Glutamatergic neuron (in vitro differentiated cells): ENCODE results near the gene MRPS35. TPM values are rescaled to one million over a fixed set of nuclear protein-coding genes. Genes with fewer than 3 reads are reported as not detected.

ENCODE experiments used
- DNase-seq: peaks from one replicate; pipeline ENCODE4 v3.0.0; 2022
- H3K27ac Mint-ChIP-seq: one replicate; pipeline ENCODE4 v1.8.0; 2020; ENCODE audit warnings: mild to moderate bottlenecking, mixed read lengths, inconsistent platforms; ENCODE audit not compliant: unreplicated experiment
- H3K27me3 Mint-ChIP-seq: one replicate; pipeline ENCODE4 v1.8.0; 2020; ENCODE audit warnings: mild to moderate bottlenecking, moderate library complexity, mixed read lengths, inconsistent platforms; ENCODE audit not compliant: unreplicated experiment
- H3K36me3 Mint-ChIP-seq: one replicate; pipeline ENCODE4 v1.8.0; 2020; ENCODE audit warnings: mild to moderate bottlenecking, mixed read lengths, inconsistent platforms; ENCODE audit not compliant: unreplicated experiment
- H3K4me1 Mint-ChIP-seq: one replicate; pipeline ENCODE4 v1.8.0; 2020; ENCODE audit warnings: mild to moderate bottlenecking, low read depth, mixed read lengths, inconsistent platforms; ENCODE audit not compliant: unreplicated experiment
- H3K4me3 Mint-ChIP-seq: one replicate; pipeline ENCODE4 v1.8.0; 2020; ENCODE audit warnings: mild to moderate bottlenecking, mixed read lengths, inconsistent platforms; ENCODE audit not compliant: unreplicated experiment
- H3K9me3 Mint-ChIP-seq: one replicate; pipeline ENCODE4 v1.8.0; 2020; ENCODE audit warnings: mild to moderate bottlenecking, moderate library complexity, mixed read lengths, inconsistent platforms; ENCODE audit not compliant: unreplicated experiment
- CTCF ChIP-seq: fragments of 200-600 bp; sonication (generic); IDR thresholded peaks from one replicate; pipeline ENCODE4 v1.5.0; 2021; ENCODE audit not compliant: partially characterized antibody, unreplicated experiment
- total RNA-seq: library from RNA; stranded (reverse); fragmentation: NEBNext Ultra II Directional; extraction: Animal tissue kit (Norgen Biotek cat#: 25700); gene quantifications from one replicate; pipeline ENCODE4 v1.2.1, GENCODE V29; 2021; ENCODE audit not compliant: unreplicated experiment

MRPS35 gene
- total RNA-seq, 1 donor from 2014 or later = 27.4 TPM

GRCh38 chr12:27695556-27696292, 14.9 kb upstream of the MRPS35 start:
- DNase-seq = no peak
- TF ChIP-seq CTCF = no peak
- Mint-ChIP-seq H3K36me3 (no peaks in the 10 kb centered on the region), H3K4me3 (no peak overlapping the region), H3K9me3 (peaks cover 3% of the 10 kb centered on the region), H3K27me3 (peaks cover 2% of the 10 kb centered on the region), H3K4me1 (peaks cover 7% of the 10 kb centered on the region), H3K27ac (no peak overlapping the region)

- TF ChIP-seq CTCF = no peak
- H3K9me3 Mint-ChIP-seq = peaks cover 5% of the 10 kb centered on the region
- peaks cover 3% of the 10 kb centered on the region for H3K27me3 Mint-ChIP-seq
- no peak within 1 kb of the TSS for H3K4me3 Mint-ChIP-seq
- DNase-seq = no peak
- H3K27ac Mint-ChIP-seq = no peak within 1 kb of the TSS
- H3K36me3 Mint-ChIP-seq = no peaks in the 10 kb centered on the region
- H3K4me1 Mint-ChIP-seq = peaks cover 7% of the 10 kb centered on the region
These were observed 14.4 kb upstream of the MRPS35 start, which contains the start of gene REP15 for GRCh38 chr12:27696293-27696652. Gene REP15 (plus strand): TSS chr12:27696447. CDS start chr12:27696563, 116 bp downstream.

GRCh38 chr12:27696864-27697564, 13.6 kb upstream of the MRPS35 start:
- no peak for TF ChIP-seq CTCF
- no peak for DNase-seq
- peaks cover 7% of the 10 kb centered on the region for H3K4me1 Mint-ChIP-seq
- H3K27me3 Mint-ChIP-seq = peaks cover 7% of the 10 kb centered on the region
- H3K36me3 Mint-ChIP-seq = no peaks in the 10 kb centered on the region
- H3K27ac Mint-ChIP-seq = no peak overlapping the region
- H3K4me3 Mint-ChIP-seq = no peak overlapping the region
- H3K9me3 Mint-ChIP-seq = peaks cover 5% of the 10 kb centered on the region

DNA sequence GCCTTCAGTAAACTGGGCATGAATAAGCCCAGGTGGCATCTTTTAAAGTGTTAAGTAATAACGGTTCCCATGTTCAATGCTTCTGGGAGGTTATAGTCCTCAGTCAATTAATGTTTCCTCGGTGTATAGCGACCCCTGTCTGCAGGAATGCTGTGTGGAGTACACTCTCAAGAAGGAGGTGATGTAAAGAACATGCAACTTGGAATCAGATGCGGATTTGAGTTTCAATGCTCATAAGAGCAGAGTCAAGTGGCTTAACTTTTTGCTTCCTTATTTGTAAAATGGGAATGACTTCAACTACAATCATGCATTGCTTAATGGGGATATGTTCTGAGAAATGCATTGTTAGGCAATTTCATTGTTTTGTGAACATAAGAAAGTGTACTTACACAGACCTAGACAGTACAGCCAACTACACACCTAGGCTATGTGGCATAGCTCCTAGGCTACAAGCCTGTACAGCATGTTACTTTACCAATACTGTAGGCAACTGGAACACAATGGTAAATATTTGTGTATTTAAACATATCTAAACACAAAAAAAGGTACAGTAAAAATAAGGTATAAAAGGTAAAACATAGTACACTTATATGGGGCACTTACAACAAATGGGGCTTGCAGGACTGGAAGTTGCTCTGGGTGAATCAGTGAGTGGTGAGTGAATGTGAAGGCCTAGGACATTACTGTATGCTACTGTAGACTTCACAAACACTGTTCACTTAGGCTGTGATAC, 6.7 kb upstream of the MRPS35 start:
- H3K9me3 Mint-ChIP-seq = peaks cover 2% of the 10 kb centered on the region
- no peaks in the 10 kb centered on the region for H3K36me3 Mint-ChIP-seq
- no peaks in the 10 kb centered on the region for H3K4me1 Mint-ChIP-seq
- peak; percentile 83 for TF ChIP-seq CTCF
- peaks cover 5% of the 10 kb centered on the region for H3K27me3 Mint-ChIP-seq
- peak; percentile 78 for DNase-seq
- H3K4me3 Mint-ChIP-seq = no peak overlapping the region
- H3K27ac Mint-ChIP-seq = no peak overlapping the region

- TF ChIP-seq CTCF = no peak
- Mint-ChIP-seq H3K9me3 (peaks cover 2% of the 10 kb centered on the region), H3K27me3 (peaks cover 5% of the 10 kb centered on the region), H3K4me3 (no peak overlapping the region), H3K36me3 (no peaks in the 10 kb centered on the region), H3K27ac (no peak overlapping the region), H3K4me1 (peaks cover under 1% of the 10 kb centered on the region)
- peak; percentile 20 for DNase-seq
These were observed 5.4 kb upstream of the MRPS35 start for GRCh38 chr12:27705263-27705662.
